GM12878 (cell line): ENCODE measurements around the gene CLEC5A. TPM values are rescaled to one million over a fixed set of nuclear protein-coding genes. Genes with fewer than 3 reads are reported as not detected.

ENCODE experiments used
- ATF7 ChIP-seq: fragments of 450-650 bp; IDR thresholded peaks from 2 replicates; pipeline ENCODE4 v1.6.1; 2016; ENCODE audit warnings: low read depth, mild to moderate bottlenecking
- BMI1 ChIP-seq: fragments of 450-650 bp; IDR thresholded peaks from 2 replicates; pipeline ENCODE4 v1.6.1; 2016; ENCODE audit warnings: mild to moderate bottlenecking, moderate library complexity, borderline replicate concordance
- FOS ChIP-seq: IDR thresholded peaks from 3 replicates; pipeline ENCODE4 v1.6.1; 2011; ENCODE audit warnings: borderline replicate concordance; ENCODE audit not compliant: insufficient read length; ENCODE audit errors: extremely low read depth
- NR2C2 ChIP-seq: IDR thresholded peaks from 2 replicates; pipeline ENCODE4 v1.6.1; 2011; ENCODE audit warnings: borderline replicate concordance, low read depth; ENCODE audit not compliant: control insufficient read depth, insufficient read length
- RCOR1 ChIP-seq: conservative IDR thresholded peaks from 2 replicates; pipeline ENCODE4 v1.6.1; 2012; ENCODE audit warnings: low read depth, low read length, improper control_type of control experiment
- SMARCA5 ChIP-seq: fragments of 450-650 bp; IDR thresholded peaks from 2 replicates; pipeline ENCODE4 v1.6.1; 2017; ENCODE audit warnings: mild to moderate bottlenecking
- ZNF687 ChIP-seq: fragments of 450-650 bp; IDR thresholded peaks from 2 replicates; pipeline ENCODE4 v1.6.1; 2017; ENCODE audit warnings: mild to moderate bottlenecking, moderate library complexity
- ZZZ3 ChIP-seq: IDR thresholded peaks from 2 replicates; pipeline ENCODE4 v1.6.1; 2011; ENCODE audit warnings: low read depth; ENCODE audit not compliant: control insufficient read depth, insufficient read length
- polyA plus RNA-seq, 11 experiments: library from polyadenylated mRNA; depleted of rRNA in 4 of 11; unstranded in 6 of 11; stranded (reverse) in 5 of 11; fragments of >200 nt; fragmentation: Nextera tagmentation in 4 of 11; fragmentation: Illumina TruSeq in 1 of 11; extraction: Ambion mirVana in 4 of 11; extraction: Trizol in 1 of 11; gene quantifications; 1 replicate in 1 of 11; 2 replicates in 10 of 11; pipeline versions ENCODE4 v1.2.1 to v1.2.3, GENCODE V29; 2011 to 2016; ENCODE audit warnings: inconsistent platforms in 2 of 11, missing spikeins in 2 of 11, low read depth in 1 of 11
- total RNA-seq, 4 experiments: library from RNA; depleted of rRNA in 3 of 4; stranded (reverse); fragments of >200 nt in 3 of 4; fragmentation: Illumina TruSeq in 1 of 4; extraction: Trizol in 1 of 4; gene quantifications; 2 replicates each; pipeline versions ENCODE4 v1.2.1 to v1.2.3, GENCODE V29; 2013 to 2021
- TF ChIP-seq, protein P1 (sequence below): fragments of 450-650 bp; IDR thresholded peaks from 2 replicates; pipeline ENCODE4 v1.6.1; 2017; ENCODE audit warnings: low read depth, mild to moderate bottlenecking, moderate library complexity
- TF ChIP-seq, protein P2 (sequence below): fragments of 450-650 bp; formaldehyde crosslinking; IDR thresholded peaks from 2 replicates; pipeline ENCODE4 v1.4.0; 2022; ENCODE audit warnings: mild to moderate bottlenecking, moderate library complexity
- TF ChIP-seq, protein P3 (sequence below): fragments of 450-650 bp; IDR thresholded peaks from 2 replicates; pipeline ENCODE4 v1.6.1; 2017; ENCODE audit warnings: mild to moderate bottlenecking, low read depth, inconsistent platforms; ENCODE audit not compliant: poor library complexity, severe bottlenecking
- TF ChIP-seq, protein P4 (sequence below): fragments of 450-650 bp; IDR thresholded peaks from 2 replicates; pipeline ENCODE4 v1.6.1; 2018; ENCODE audit warnings: mild to moderate bottlenecking, low read depth, moderate library complexity; ENCODE audit not compliant: partially characterized antibody

The CLEC5A gene
- total and polyA plus RNA-seq, 10 of the 15 experiments (the other 5 are each of a cell fraction or from before 2014, with no cell fraction given) = not detected

DNA sequence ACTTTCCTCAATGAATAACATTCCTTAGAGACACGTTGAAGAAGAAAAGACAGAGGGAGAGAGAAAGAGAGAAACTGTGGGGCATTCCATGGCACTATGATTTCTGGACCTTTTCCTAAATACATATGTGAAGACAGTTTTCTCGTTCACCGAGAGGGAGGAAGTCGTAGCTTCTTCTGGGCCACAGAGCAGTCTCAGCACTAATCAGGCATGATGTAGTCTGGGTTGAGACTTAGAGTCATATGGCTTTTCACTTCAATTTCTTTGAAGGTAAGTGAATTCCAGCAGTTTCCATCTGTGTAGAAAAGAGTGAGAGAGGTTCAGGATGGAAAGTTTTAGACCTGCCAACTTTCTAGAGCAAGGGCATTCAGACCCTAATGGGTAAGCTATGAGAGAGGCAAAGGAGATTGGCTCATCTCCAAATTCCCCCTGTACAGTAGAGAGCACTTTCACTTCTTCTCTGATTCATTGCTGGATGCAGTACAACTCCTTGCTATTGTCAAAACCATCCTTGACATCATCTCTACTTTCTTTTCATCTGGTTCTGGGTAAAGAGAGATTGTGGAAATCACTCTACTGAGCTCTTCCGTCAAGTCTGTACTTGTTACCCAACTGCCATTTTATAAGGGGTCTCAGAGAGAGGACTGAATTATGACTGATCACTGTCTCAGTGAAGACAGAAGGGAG, 62.1 kb downstream of the CLEC5A start (continued):
- TF ChIP-seq, protein P1, sequence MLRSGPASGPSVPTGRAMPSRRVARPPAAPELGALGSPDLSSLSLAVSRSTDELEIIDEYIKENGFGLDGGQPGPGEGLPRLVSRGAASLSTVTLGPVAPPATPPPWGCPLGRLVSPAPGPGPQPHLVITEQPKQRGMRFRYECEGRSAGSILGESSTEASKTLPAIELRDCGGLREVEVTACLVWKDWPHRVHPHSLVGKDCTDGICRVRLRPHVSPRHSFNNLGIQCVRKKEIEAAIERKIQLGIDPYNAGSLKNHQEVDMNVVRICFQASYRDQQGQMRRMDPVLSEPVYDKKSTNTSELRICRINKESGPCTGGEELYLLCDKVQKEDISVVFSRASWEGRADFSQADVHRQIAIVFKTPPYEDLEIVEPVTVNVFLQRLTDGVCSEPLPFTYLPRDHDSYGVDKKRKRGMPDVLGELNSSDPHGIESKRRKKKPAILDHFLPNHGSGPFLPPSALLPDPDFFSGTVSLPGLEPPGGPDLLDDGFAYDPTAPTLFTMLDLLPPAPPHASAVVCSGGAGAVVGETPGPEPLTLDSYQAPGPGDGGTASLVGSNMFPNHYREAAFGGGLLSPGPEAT = no peak
- TF ChIP-seq BMI1 (no peak), ZZZ3 (no peak), FOS (no peak), ZNF687 (no peak), ATF7 (0 out of 2 replicates have a peak, but pooled peaks have one; percentile 42), RCOR1 (no peak), NR2C2 (no peak), SMARCA5 (no peak)
- TF ChIP-seq, protein P2, sequence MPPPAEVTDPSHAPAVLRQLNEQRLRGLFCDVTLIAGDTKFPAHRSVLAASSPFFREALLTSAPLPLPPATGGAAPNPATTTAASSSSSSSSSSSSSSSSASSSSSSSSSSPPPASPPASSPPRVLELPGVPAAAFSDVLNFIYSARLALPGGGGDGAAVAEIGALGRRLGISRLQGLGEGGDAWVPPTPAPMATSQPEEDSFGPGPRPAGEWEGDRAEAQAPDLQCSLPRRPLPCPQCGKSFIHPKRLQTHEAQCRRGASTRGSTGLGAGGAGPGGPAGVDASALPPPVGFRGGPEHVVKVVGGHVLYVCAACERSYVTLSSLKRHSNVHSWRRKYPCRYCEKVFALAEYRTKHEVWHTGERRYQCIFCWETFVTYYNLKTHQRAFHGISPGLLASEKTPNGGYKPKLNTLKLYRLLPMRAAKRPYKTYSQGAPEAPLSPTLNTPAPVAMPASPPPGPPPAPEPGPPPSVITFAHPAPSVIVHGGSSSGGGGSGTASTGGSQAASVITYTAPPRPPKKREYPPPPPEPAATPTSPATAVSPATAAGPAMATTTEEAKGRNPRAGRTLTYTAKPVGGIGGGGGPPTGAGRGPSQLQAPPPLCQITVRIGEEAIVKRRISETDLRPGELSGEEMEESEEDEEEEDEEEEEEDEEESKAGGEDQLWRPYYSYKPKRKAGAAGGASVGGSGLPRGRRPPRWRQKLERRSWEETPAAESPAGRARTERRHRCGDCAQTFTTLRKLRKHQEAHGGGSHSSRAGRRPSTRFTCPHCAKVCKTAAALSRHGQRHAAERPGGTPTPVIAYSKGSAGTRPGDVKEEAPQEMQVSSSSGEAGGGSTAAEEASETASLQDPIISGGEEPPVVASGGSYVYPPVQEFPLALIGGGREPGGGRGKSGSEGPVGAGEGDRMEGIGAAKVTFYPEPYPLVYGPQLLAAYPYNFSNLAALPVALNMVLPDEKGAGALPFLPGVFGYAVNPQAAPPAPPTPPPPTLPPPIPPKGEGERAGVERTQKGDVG (CRISPR knock-in tag) = no peak
- TF ChIP-seq, protein P3, sequence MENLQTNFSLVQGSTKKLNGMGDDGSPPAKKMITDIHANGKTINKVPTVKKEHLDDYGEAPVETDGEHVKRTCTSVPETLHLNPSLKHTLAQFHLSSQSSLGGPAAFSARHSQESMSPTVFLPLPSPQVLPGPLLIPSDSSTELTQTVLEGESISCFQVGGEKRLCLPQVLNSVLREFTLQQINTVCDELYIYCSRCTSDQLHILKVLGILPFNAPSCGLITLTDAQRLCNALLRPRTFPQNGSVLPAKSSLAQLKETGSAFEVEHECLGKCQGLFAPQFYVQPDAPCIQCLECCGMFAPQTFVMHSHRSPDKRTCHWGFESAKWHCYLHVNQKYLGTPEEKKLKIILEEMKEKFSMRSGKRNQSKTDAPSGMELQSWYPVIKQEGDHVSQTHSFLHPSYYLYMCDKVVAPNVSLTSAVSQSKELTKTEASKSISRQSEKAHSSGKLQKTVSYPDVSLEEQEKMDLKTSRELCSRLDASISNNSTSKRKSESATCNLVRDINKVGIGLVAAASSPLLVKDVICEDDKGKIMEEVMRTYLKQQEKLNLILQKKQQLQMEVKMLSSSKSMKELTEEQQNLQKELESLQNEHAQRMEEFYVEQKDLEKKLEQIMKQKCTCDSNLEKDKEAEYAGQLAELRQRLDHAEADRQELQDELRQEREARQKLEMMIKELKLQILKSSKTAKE = no peak
- TF ChIP-seq, protein P4, sequence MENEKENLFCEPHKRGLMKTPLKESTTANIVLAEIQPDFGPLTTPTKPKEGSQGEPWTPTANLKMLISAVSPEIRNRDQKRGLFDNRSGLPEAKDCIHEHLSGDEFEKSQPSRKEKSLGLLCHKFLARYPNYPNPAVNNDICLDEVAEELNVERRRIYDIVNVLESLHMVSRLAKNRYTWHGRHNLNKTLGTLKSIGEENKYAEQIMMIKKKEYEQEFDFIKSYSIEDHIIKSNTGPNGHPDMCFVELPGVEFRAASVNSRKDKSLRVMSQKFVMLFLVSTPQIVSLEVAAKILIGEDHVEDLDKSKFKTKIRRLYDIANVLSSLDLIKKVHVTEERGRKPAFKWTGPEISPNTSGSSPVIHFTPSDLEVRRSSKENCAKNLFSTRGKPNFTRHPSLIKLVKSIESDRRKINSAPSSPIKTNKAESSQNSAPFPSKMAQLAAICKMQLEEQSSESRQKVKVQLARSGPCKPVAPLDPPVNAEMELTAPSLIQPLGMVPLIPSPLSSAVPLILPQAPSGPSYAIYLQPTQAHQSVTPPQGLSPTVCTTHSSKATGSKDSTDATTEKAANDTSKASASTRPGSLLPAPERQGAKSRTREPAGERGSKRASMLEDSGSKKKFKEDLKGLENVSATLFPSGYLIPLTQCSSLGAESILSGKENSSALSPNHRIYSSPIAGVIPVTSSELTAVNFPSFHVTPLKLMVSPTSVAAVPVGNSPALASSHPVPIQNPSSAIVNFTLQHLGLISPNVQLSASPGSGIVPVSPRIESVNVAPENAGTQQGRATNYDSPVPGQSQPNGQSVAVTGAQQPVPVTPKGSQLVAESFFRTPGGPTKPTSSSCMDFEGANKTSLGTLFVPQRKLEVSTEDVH = no peak
